Naive B cell (primary cell): ENCODE data around the gene DEGS2. TPM values are rescaled to one million over a fixed set of nuclear protein-coding genes. Genes with fewer than 3 reads are reported as not detected.

Experiments used
- ATAC-seq, 2 donors: fragments of 150-1000 bp; cut with Tn5 transposase; 2 replicates each; pipeline ENCODE4 v1.10.0; 2021; ENCODE audit warnings: low read depth in 2 of 2, mild to moderate bottlenecking in 2 of 2, moderate library complexity in 2 of 2
- DNase-seq: peaks from one replicate; pipeline ENCODE4 v3.0.0; 2022
- H3K27ac Mint-ChIP-seq, 6 donors: one replicate each; pipeline ENCODE4 v1.8.0; 2020 to 2022; ENCODE audit warnings: mild to moderate bottlenecking in 6 of 6, mixed read lengths in 6 of 6, moderate library complexity in 5 of 6, inconsistent platforms in 2 of 6
- H3K27me3 Mint-ChIP-seq, 3 donors: one replicate each; pipeline ENCODE4 v1.8.0; 2021 to 2022; ENCODE audit warnings: mixed read lengths in 3 of 3, mild to moderate bottlenecking in 1 of 3
- H3K36me3 Mint-ChIP-seq, 2 donors: one replicate each; pipeline ENCODE4 v1.8.0; 2020 to 2022; ENCODE audit warnings: mixed read lengths in 2 of 2, inconsistent platforms in 1 of 2, mild to moderate bottlenecking in 1 of 2
- H3K4me1 Mint-ChIP-seq, 3 donors: one replicate each; pipeline ENCODE4 v1.8.0; 2020 to 2022; ENCODE audit warnings: mixed read lengths in 3 of 3, inconsistent platforms in 1 of 3, mild to moderate bottlenecking in 1 of 3, moderate library complexity in 1 of 3
- H3K4me3 Mint-ChIP-seq, 8 donors: one replicate each; pipeline ENCODE4 v1.8.0; 2020 to 2022; ENCODE audit warnings: mild to moderate bottlenecking in 8 of 8, mixed read lengths in 8 of 8, moderate library complexity in 8 of 8, inconsistent platforms in 2 of 8
- H3K9me3 Mint-ChIP-seq, 7 donors: one replicate each; pipeline ENCODE4 v1.8.0; 2020 to 2022; ENCODE audit warnings: mixed read lengths in 7 of 7, mild to moderate bottlenecking in 5 of 7, inconsistent platforms in 2 of 7, moderate library complexity in 1 of 7
- polyA plus RNA-seq, 6 donors: library from polyadenylated mRNA; unstranded; fragments of 300-500 nt; fragmentation: Illumina TruSeq; gene quantifications; one replicate each; pipeline ENCODE4 v1.2.3, GENCODE V29; 2021; ENCODE audit warnings: low read depth in 6 of 6

Gene DEGS2
- polyA plus RNA-seq, 6 donors from 2014 or later = 0.29 to 3.6 (median 0.96) TPM

DNA sequence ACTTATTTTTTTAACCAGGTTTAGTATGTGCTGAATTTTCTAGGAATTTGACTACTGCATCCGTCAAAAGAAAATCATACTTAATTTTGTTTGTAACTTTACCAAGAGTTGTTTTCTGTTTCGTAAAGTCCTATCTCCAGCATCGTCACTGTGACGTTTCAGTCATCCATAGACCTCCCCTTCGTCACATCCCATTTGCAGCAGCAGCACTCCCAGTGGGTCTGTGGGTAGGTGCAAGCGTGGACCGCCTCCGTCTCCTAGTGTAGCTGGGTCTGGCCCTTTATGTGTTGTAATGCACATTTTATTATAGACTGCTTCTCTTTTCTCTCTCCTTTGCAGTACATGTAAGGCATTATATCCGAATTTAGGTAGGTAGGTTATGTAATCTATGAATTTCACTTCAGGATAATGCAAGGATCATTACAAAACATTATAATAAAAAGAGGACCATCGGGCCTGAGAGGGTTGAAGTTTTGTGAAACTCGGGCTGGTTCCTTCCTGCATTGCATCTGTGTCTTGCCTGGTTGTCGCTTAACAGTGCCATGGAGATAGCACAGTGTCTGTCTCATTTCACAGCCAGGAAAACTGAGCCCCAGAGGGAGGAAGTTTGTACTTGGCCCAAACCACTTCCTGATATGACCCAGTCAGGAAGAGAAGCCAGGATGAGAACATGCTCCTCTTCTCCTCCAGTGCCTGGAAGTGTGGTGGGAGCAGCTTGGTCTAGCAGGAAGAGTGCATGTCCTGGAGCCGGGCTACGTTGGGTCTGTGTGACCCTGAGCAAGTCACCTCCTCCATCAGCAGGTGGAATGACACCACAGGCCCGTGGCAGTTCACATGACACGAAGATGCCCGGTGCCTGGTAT, 53.0 kb downstream of the DEGS2 start:
- Mint-ChIP-seq H3K9me3 (no peaks in the 10 kb centered on the region), H3K36me3 (peaks cover 6 to 23% of the 10 kb centered on the region in 2 donors), H3K4me3 (no peak overlapping the region), H3K27ac (peak overlapping the region in 3 of 6 donors; percentile 56 to 81 (median 57)), H3K4me1 (peaks cover 61 to 70% (median 70%) of the 10 kb centered on the region in 3 donors), H3K27me3 (no peaks in the 10 kb centered on the region)
- DNase-seq (no peak), ATAC-seq (no peak)

DNA sequence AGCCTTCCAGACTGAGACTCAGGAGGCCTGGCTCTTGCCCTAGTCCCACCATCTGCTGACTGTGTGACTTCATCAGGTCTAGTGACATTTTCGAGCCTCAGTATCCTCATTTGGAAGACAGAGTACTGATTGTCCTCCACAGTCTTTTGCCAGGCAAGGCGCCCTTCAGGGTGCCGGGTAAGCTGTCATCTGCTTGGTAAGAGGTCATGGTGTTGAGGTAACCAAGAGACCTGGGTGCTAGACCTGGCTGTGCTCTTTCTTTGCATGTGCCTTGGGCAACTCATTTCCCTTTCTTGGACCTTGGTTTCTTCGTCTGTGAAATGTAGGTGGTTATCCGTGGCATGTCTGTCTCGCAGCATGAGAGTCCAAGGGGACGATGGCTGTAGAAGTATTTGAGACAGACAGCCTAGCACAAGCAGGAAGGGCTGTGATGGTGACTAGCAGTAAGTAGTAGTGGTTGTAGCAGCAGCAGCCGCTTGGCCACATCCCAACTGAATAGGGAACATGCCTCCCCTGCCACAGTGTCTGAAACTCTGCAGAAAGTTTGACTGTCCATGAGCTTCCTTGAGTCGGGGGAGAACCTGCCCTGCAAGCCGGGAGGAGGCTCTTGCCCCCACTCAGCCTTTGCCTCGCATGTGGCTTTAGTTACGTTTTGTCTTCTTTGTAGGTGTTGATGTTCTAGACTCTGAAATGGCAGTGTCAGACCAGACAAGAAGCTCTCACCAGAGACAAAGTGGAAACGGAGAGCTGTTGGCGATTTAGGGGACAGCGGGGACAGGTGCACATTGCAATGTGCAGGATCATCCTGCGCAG, 53.9 kb downstream of the DEGS2 start:
- DNase-seq = no peak
- Mint-ChIP-seq H3K4me1 (peaks cover 61 to 77% (median 70%) of the 10 kb centered on the region in 3 donors), H3K36me3 (peaks cover 6 to 23% of the 10 kb centered on the region in 2 donors), H3K27ac (peak overlapping the region in 4 of 6 donors; percentile 9 to 90 (median 56)), H3K4me3 (no peak overlapping the region), H3K9me3 (no peaks in the 10 kb centered on the region), H3K27me3 (no peaks in the 10 kb centered on the region)
- no peak for ATAC-seq

GRCh38 chr14:100104523-100105300, 54.7 kb downstream of the DEGS2 start:
- peaks cover 11 to 23% of the 10 kb centered on the region in 2 donors for H3K36me3 Mint-ChIP-seq
- H3K4me1 Mint-ChIP-seq = peaks cover 66 to 83% (median 70%) of the 10 kb centered on the region in 3 donors
- ATAC-seq = no peak
- no peak for DNase-seq
- peak overlapping the region in 2 of 8 donors; percentile 27 to 42 for H3K4me3 Mint-ChIP-seq
- H3K9me3 Mint-ChIP-seq = no peaks in the 10 kb centered on the region
- H3K27ac Mint-ChIP-seq = peak overlapping the region in 4 of 6 donors; percentile 75 to 90 (median 85)
- no peaks in the 10 kb centered on the region for H3K27me3 Mint-ChIP-seq

GRCh38 chr14:100104006-100104352, 55.5 kb downstream of the DEGS2 start:
- Mint-ChIP-seq H3K36me3 (peaks cover 11 to 17% of the 10 kb centered on the region in 2 donors), H3K27ac (peak overlapping the region; percentile 13 to 91 (median 84)), H3K4me3 (peak overlapping the region in 5 of 8 donors; percentile 21 to 44 (median 31)), H3K9me3 (no peaks in the 10 kb centered on the region), H3K27me3 (no peaks in the 10 kb centered on the region), H3K4me1 (peaks cover 59 to 78% (median 62%) of the 10 kb centered on the region in 3 donors)
- DNase-seq = no peak
- no peak for ATAC-seq

DNA sequence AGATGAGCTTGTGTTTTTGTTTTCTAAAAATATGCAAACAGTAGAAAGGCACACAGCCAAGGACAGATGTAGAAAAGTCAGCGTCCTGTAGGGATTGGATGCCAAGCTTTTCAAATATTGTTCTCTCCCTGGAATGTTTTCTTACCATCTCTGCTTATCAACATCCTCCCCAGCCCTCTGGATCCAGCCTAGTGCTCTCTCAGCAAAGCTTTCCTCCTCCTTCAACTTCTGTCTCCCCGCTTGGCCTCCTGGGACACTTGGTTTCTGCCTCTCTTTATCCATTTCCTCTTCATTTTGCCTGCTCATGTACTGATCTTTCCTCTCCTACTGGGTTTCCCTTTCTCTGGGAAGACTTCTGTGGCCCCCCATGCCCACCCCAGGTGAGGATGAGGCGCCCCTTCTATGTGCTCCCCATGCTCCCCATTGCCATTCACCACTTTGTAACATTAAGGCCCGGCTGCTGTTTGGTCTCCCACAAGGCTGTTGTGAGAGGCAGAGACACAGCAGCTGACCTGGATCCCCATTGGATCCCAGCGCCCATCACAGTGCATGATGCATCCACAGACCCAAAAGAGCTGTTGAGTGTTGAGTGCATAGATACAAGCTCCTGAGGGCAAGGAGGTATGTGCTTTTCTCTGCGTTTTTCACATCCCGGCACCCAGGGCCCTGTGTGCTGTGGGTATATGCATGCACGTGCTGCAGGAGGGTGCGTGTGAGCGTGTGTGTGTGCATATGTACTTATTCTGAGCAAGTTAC, 56.0 kb downstream of the DEGS2 start:
- Mint-ChIP-seq H3K4me1 (peaks cover 55 to 75% (median 60%) of the 10 kb centered on the region in 3 donors), H3K36me3 (peaks cover 11 to 13% of the 10 kb centered on the region in 2 donors), H3K27me3 (no peaks in the 10 kb centered on the region), H3K9me3 (no peaks in the 10 kb centered on the region), H3K27ac (peak overlapping the region in 4 of 6 donors; percentile 32 to 91 (median 78)), H3K4me3 (peak overlapping the region in 4 of 8 donors; percentile 0 to 61 (median 36))
- no peak for ATAC-seq
- no peak for DNase-seq

DNA sequence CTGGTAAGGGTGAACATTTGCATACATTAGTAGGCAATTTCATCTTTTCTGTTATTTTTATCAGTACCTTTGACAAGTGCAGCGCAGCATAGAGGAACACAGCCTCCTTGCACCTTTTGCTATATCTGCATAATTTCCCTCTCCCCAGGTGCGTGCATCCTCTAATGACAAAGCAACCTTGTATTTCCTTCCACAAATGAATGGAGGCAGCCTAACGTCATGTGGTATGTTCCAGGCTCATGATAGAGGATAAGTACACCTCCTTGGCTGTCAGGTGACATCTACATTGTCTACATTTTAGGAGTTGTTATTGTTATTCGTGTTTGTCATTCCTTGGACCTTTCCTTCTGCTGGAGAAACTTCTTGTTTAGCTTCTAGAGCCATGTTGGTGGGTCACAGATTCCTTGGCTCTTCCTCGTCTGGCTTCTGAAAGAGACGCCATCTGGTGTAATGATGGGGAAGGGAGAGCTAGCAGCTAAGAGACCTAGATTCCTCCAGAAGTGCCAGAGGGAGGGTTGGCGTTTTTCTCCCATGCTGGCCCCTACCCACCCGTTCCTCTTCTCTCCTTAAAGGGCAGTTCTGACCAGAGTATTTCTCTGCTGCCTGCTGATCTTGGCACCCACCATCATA, 57.2 kb downstream of the DEGS2 start:
- H3K36me3 Mint-ChIP-seq = peaks cover 16 to 23% of the 10 kb centered on the region in 2 donors
- no peaks in the 10 kb centered on the region for H3K27me3 Mint-ChIP-seq
- DNase-seq (no peak), ATAC-seq (no peak)
- no peaks in the 10 kb centered on the region for H3K9me3 Mint-ChIP-seq
- peak overlapping the region in 4 of 6 donors; percentile 44 to 89 (median 76) for H3K27ac Mint-ChIP-seq
- H3K4me3 Mint-ChIP-seq = no peak overlapping the region
- peaks cover 55 to 72% (median 60%) of the 10 kb centered on the region in 3 donors for H3K4me1 Mint-ChIP-seq

DNA sequence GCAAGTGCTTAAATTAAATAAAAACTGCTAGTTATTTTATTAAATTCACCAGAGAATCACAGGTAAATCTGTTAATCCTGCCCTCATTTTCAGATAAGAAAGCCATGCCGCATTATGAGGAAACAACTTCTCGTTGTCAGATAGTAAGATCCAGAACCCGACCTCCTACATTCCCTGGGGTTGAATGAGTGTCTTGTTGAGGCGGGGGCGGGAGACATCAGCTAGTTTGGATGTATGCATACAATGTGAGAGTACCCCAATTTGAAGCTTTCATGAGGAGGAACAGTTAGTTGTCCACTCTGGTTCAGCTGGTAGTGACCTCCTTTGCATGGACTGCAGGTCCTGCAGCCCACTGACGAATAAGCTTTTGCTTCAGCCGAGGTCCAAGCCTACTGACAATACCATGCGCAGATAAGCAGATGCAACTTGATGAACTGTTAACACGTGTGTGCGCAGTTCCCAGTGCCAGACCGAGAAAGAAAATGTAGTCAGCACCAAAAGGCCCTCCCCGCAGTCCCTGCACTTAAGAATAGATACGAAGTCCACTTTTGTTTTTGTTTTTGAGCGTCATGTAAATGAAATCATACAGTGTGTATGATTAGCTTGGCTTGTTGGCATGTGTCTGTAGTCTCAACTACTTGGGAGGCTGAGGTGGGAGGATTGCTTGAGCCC, 59.3 kb downstream of the DEGS2 start:
- Mint-ChIP-seq H3K27me3 (no peaks in the 10 kb centered on the region), H3K27ac (no peak overlapping the region), H3K4me1 (peaks cover 46 to 67% (median 55%) of the 10 kb centered on the region in 3 donors), H3K4me3 (peak overlapping the region in 1 of 8 donors; percentile 30), H3K9me3 (no peaks in the 10 kb centered on the region), H3K36me3 (peaks cover 22 to 27% of the 10 kb centered on the region in 2 donors)
- DNase-seq (no peak), ATAC-seq (no peak)

GRCh38 chr14:100098171-100098570, 61.3 kb downstream of the DEGS2 start:
- peaks cover 42 to 55% (median 46%) of the 10 kb centered on the region in 3 donors for H3K4me1 Mint-ChIP-seq
- H3K27ac Mint-ChIP-seq = peak overlapping the region in 4 of 6 donors; percentile 22 to 93 (median 74)
- peaks cover 18 to 19% of the 10 kb centered on the region in 2 donors for H3K36me3 Mint-ChIP-seq
- no peak for DNase-seq
- H3K4me3 Mint-ChIP-seq = peak overlapping the region in 2 of 8 donors; percentile 31 to 35
- no peaks in the 10 kb centered on the region for H3K9me3 Mint-ChIP-seq
- no peak for ATAC-seq
- H3K27me3 Mint-ChIP-seq = no peaks in the 10 kb centered on the region

- no peak for ATAC-seq
- Mint-ChIP-seq H3K27ac (peak overlapping the region in 2 of 6 donors; percentile 56 to 72), H3K4me3 (peak overlapping the region in 1 of 8 donors; percentile 15), H3K27me3 (no peaks in the 10 kb centered on the region), H3K36me3 (peaks cover 17 to 23% of the 10 kb centered on the region in 2 donors), H3K9me3 (no peaks in the 10 kb centered on the region), H3K4me1 (peaks cover 33 to 54% (median 36%) of the 10 kb centered on the region in 3 donors)
- no peak for DNase-seq
Observed at GRCh38 chr14:100096656-100097055, 62.8 kb downstream of the DEGS2 start.
